Endothelial cell of hepatic sinusoid (primary cell): ENCODE results near the gene CCDC171.
"Not testable (repeated sequence)": the region's sequence is repeated elsewhere in the genome, so short reads cannot be mapped to it uniquely, and the experiment has no call there.

Source experiments
- in situ Hi-C: cut with HindIII; loops from 2 replicates; pipeline ENCODE4 v1.10.0; 2017; ENCODE audit warnings: low sequenced_read_pairs

The CCDC171 gene

DNA sequence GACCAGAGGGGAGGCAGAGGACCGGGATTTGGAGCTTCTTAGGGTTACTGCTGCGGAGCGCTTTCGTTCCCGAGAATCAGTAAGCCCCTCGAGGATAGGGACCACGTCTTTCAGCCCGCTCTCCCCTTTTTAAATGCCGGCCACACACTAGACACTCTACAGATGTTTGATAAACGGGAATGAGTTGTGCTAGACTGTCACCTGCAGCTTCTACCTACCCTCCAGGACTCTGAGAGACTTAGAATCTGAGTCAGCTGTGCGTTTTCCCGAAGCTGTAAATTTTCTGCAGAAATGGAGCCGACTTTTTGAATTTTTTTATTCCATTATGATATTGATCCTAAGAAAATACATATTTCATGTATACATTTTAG lies 670 bp downstream of the CCDC171 start:
- in situ Hi-C loops = no loop called here

DNA sequence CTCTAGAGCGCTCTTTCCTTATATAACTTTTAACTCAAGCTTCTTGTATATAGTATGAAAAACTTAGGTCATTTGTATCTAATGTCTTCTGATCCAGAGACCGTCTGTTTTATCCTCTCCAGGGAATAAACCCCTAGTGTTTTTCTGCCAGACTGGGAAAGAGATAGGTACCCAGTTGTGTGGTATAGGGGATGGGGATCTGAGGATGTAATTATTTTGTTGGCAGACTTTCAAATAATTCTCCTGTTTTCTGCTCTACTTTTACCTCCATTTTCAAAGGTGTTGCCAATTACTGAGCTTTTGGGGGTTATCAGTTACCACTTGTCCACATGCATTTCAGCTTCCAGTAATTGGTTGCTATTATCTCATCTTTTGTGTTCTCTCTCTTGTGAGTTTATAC lies 17.9 kb downstream of the CCDC171 start:
- in situ Hi-C loops = no loop called here

DNA sequence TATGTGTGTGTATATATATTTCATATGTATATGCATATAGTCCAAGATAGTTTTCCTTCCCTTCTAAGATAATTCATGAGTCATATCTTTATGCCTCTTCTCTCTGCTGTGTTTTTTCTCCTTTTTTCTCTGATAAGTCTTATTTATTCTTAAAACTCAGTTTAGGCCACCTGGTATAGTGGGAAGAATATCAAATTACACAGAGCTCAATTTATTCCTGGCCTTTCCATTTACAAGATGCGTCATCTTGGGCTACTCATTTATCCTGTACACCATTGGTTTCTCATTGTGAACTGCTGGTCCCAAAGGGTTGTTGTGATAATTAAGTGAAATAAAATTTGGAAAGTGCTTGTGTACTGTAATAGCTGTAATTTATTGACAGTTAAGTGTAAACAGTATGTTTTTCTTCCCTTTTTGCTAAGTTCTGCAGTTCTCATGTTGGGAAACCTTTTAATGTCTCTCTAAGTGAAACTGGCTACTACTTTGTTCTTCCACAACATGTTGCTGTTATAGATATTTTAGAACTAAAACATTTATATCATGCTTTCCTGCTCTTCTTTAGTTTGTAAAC lies 19.4 kb downstream of the CCDC171 start:
- in situ Hi-C loops = no loop called here

DNA sequence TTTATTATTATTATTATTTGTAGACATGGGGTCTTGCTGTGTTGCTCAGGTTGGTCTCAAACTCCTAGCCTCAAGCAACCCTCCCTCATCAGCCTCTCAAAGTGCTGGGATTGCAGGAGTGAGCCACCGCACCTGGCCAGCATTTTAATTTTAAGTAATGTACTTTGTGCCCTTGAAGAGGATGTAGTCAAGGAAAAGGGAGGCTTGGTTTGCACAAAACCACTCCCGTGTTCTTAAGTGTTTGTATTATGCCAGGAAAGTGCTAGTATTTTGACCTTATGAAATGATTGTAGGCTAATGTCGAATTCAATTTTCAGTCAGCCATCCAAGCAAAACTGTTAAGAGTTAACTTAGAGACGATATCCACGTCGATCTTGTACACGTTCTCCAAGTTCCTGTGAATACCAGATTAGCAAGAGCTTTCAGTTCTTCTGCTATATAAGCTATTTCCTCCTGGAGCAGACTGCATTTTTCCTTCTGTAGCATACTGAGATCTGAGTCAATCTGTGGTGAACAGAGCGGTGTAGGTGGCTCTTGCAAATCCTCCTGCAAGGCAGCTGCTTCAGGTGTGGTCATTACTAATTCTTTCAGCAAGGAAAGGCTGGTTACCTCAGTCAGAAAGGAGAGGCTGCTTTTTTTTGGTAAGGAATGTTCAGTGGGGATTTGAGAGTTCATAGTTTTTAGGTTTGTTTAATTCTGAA lies 23.7 kb downstream of the CCDC171 start:
- in situ Hi-C loops = no loop called here

DNA sequence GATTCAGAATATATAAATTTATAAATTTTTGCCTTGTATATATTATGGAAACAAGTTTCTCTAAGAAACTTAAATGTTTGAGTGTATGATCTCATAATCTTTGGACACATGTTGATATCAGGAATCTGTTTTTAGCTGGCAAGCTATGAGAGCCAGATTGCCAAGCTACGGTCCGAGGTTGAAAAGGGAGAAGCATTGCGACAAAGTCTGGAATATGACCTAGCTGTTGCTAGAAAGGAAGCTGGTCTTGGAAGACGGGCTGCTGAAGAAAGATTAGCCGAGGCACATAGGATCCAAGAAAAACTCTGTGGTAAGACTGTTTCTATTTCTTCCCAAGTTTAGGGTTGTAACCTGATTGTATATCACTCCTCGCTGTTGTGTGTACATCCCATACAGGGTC lies 25.9 kb downstream of the CCDC171 start:
- in situ Hi-C loops = no loop called here

DNA sequence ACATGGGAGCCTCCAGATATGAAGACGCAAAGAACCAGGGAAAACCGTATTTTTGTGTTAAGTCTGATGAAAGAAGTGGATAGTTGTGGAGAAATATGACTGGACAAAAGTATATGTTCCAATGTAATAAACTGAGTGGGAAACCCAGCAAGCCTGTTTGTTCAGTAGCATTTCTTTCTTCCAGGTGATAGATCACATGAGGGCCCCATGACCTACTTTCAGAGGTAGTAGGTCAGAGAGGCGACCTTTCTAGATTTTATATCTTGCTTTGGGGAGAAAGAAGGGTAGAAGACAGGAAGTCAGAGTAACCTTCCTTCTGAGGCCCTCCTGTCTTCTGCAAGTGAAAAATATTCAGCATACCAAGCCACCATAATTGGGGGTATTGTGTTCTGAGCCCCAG lies 31.5 kb downstream of the CCDC171 start:
- in situ Hi-C loops = no loop called here

DNA sequence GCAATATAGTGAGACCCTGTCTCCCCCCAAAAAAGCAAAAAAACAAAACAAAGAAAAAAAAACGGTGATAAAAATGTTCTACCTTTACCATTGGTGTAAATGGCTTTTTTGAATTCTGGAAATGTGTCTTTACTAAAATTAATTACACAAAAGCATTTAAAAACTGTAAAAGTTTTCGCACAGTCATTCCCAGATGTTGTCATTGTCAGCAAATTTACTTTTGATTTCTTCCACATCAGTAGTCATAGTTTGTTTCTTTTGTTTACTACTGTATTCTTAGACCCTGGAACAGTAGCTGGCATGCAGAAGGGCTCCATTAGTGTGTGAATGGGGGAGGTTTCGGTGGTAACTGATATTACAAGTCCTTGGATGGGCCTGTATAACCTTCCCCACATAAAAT lies 39.5 kb downstream of the CCDC171 start:
- in situ Hi-C loops = no loop called here

DNA sequence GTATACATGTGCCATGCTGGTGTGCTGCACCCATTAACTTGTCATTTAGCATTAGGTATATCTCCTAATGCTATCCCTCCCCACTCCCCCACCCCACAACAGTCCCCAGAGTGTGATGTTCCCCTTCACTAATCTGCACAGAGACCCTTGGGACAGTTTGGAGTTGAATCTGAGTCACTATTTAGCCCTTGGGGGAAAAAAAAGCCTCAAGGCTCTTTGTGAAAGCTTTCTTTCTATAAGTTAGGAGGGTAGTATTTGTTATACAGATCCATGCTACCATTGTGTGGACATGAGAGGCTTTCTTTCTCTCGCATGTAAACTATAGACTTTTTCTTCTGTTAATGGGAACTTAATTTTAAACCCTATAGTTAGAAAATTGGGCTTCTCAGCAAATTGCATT lies 40.1 kb downstream of the CCDC171 start:
- in situ Hi-C loops = not testable (repeated sequence)

DNA sequence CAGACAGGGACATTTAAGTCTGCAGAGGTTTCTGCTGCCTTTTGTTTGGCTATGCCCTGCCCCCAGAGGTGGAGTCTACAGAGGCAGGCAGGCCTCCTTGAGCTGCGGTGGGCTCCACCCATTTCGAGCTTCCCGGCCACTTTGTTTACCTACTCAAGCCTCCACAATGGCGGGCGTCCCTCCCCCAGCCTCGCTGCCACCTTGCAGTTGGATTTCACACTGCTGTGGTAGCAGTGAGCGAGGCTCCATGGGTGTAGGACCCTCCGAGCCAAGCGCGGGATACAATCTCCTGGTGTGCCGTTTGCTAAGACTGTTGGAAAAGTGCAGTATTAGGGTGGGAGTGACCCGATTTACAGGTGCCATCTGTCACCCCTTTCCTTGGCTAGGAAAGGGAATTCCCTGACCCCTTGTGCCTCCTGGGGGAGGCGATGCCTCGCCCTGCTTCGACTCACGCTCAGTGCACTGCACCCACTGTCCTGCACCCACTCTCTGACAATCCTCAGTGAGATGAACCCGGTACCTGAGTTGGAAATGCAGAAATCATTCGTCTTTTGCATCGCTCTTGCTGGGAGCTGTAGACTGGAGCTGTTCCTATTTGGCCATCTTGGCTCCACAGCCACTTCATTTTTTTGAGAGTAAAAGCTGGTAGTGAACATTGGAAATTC lies 48.0 kb downstream of the CCDC171 start:
- in situ Hi-C loops = not testable (repeated sequence)

DNA sequence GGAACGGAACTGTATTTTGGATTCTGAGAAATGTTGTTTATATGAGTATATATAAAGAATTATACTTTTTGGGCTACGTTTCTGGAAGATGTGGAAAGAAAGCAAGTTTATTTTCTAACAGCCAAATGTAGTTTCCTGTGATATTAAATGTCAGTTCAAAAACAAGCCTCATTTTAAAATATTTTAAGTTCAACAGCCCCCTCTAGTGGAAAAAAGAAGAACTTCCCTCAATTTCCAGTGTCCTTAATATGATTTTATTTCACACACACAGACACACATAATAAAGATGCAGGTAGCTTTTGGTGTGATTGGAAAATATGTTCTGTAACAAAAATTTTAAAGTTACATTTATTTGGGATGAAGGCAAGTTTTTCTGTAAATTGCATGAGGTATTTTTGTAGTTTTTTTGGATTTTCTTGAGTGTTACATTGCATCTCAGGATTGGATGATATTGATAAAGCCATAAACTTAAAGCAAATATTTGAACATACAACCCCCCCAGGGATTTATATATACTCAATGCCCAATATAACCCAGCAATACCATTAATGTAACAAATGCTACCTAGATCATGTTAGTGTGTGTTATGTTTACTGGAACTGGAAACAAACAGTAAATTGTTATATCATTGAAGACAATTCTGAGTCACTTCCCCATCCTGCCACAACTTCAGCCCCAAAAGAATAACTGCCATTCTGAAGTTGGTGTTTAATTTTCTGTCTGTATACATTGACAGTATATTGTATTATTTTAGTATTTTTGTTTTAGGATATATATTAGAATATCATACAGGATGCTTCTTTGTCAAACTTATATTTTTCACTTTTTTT lies 54.0 kb downstream of the CCDC171 start:
- in situ Hi-C loops = no loop called here

DNA sequence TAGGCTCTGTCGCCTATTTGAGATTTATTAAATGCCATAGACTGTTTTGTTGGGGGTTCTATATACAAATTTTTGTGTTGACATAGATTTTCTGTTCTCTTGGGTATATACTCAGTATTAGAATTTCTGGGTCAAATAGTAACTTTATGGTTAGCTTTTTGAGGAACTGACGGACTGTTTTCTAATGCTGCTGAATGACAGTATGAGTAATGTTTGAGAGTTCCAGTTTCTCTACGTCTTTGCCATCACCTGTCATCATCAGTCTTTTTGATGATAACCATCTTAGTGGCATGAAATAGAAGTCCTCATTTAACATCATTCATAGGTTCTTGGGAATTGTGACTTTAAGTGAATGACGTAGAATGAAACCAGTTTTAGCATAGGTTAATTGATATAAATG lies 60.1 kb downstream of the CCDC171 start:
- in situ Hi-C loops = no loop called here

DNA sequence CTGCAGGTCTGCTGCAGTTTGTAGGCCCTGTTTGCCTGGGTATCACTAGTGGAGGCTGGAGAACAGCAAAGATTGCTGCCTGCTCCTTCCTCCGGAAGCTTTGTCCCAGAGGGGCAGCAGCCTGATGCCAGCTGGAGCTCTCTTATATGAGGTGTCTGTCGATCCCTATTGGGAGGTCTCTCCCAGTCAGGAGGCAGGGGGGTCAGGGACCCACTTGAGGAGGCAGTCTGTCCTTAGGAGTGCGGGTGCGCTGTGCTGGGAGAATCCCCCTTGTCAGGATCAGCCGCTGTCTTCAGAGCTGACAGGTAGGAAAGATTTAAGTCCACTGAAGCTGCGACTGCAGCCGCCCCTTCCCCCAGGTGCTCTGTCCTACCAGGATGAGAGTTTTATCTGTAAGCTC lies 64.9 kb downstream of the CCDC171 start:
- in situ Hi-C loops = no loop called here

DNA sequence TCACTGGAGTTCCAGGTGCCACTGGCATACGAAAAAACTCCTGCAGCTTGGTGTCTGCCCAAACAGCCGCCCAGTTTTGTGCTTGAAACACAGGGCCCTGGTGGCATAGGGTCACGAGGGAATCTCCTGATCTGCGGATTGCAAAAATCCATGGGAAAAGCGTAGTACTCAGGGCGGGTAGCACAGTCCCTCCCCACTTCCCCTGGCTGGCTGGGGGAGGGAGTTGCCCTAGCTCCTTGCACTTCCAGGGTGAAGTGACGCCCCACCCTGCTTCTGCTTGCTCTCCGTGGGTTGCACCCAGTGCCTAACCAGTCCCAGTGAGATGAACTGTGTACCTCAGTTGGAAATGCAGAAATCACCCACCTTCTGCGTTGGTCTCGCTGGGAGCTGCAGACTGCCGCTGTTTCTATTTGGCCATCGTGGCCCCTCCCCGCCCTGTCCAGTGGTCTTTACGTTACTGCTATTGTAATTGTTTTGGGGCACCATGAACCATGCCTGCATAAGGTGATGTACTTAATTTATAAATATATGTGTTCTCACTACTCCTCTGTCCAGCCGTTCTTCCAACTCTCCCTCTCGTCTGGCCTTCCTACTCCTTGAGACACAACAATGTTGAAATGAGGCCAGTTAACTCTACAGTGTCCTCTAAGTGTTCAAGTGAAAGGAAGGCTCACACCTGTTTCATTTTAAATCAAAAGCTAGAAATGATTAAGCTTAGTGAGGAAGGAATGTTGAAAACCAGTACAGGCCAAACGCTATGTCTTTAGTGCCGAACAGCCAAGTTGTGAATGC lies 65.9 kb downstream of the CCDC171 start:
- in situ Hi-C loops = no loop called here

DNA sequence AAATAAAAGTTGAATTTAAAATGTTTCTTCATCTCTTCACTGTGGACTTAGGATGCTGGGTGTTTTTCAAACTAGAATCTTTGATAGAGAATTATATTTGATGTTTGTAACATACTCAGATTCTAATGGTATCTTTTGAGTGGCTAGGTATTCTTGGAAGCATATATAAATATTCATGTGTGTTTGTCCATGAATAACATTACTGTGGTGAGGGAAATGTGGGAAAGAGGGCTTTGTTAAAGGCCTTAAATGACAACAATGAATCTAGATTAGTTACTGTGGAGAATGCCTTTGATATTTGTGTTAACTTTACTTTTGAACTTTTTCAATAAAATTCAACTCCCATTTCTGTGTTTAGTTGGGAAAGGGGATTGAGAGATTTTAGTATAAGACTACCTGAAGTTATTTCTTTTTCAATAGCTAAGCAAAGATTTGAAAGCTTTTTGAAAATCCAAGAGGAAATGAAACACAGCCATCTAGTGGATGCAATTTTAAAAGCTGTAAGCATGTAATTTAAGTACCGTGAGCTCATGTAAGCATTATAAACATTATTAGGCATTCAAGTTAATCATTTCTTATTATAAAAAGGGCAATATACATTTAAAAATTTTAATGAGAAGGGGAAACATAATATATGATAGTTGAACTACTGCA lies 69.6 kb downstream of the CCDC171 start:
- in situ Hi-C loops = no loop called here

DNA sequence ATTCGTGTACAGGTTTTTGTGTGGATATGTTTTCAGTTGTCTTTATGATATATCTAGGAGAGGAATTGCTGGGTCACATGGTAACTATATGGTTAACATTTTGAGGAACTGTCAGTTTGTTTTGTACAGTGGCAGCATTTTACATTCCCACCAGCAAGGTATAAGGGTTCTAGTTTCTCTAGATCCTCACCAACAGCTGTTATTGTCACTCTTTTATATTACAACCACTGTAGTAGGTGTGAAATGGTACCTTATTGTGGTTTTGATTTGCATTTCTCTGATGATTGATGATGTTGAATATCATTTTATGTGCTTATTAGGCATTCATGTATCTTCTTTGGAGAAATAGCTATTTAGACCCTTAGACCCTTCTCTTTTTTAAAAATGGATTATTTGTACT lies 82.9 kb downstream of the CCDC171 start:
- in situ Hi-C loops = no loop called here

DNA sequence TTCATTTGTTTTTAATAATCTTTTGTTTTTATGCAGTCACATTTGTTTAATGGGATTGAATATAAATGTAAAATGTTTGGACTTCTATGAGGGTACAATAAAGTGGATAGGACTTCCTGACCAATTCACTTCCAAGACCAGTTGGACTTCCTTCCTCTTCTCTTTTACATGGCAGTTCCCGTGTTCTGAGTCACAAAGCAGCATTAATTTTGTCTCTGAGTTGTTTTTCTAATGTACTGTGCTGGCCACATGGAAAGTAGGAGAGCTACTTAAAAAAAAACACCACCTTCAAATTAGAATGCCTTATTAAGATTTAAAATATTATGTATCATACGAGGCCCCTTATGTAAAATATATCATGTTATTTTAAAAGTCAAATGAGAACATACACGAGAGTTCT lies 87.3 kb downstream of the CCDC171 start:
- in situ Hi-C loops = no loop called here

DNA sequence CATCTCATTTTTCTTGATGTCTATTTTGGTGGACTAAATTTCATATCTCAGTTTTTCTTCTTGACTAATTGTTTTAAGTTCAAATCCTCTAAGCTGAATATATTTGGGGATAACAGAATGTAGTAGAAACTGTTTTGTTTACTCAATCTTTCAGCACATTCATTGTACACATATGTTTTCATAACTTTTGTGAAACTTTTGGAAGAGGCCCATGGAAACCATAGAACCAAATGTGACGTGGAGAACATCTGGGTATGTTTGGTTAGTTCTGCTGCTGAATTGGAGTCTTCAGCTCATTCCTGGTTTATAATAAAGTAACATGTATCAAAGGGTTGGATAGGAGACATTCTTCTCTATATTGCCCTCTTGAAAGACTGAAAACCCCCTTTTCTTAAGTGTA lies 88.4 kb downstream of the CCDC171 start:
- in situ Hi-C loops = no loop called here

DNA sequence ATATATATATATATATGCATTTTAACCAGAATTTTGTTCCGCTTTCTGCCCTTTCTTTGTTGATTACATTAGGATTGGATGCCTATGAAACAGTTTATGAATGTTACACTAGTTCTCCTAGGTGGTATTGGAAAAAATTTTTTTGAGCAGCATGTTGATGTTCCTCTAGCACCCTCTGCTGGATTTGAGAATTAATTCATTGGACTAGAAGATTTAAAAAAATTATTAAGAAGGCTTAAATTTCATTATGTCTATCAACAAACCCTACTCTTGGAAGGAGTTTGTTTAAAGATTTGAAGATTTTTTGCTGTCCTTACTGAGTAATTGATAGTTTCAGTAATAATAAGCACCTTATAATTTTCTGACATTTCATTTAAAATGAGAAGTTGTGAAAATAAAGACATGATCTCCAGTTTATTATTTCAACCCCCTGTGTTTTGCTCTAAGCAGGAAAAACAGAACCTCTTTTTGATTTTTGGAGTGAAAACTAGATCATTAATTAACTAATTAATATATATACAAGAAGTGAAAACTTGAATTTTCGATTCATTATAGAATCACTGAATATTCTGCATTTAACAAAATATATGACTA lies 89.6 kb downstream of the CCDC171 start:
- in situ Hi-C loops = no loop called here

DNA sequence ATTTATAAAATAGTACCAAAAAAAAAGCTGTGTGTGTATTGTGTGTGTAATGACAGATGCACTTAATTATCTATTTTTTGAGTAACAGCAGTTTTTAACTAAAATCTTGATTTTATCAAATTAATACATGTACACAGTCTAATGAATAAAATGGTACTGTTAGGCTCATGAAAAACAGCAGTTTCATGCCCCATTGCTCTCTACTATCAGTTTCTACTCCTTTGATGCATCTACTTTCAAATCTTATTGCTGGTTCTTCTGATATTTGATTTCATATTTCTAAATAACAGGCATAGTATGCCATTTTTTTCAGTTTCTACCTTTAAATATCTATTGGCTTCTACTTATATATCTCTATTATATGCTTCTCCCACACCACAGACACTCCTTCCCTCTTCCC lies 117.4 kb downstream of the CCDC171 start:
- in situ Hi-C loops = no loop called here

DNA sequence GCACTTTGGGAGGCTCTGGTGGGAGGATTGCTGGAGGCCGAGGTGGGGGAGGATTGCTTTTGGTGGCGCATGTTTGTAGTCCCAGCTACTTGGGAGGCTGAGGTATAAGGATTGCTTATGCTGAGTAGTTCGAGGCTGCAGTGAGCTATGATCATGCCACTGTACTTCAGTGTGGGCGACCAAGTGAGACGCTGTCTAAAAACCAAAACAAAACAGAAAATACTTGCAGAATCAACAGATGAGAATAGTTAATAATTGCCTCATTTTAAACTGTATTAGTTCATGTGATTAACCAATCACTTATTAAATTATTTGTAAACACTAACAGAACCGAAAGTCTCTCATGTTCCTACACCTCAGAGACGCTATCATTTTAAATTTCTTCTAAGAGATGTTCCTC lies 118.1 kb downstream of the CCDC171 start:
- in situ Hi-C loops = no loop called here
